Osteoblast (primary cell): ENCODE data around the gene PTPRR. TPM values are rescaled to one million over a fixed set of nuclear protein-coding genes. Genes with fewer than 3 reads are reported as not detected.

Source experiments
- DNase-seq: peaks from one replicate; pipeline ENCODE4 v3.0.0; 2011; ENCODE audit warnings: low spot score, mixed read lengths; ENCODE audit not compliant: insufficient read length; ENCODE audit errors: missing footprints
- H2AFZ ChIP-seq: 2 replicates; pipeline ENCODE4 v1.6.0; 2011; ENCODE audit warnings: mild to moderate bottlenecking, low read length
- H3K27ac ChIP-seq: 2 replicates; pipeline ENCODE4 v1.5.1; 2011; ENCODE audit warnings: mild to moderate bottlenecking, low read depth, low read length, moderate library complexity
- H3K27me3 ChIP-seq: 2 replicates; pipeline ENCODE4 v1.6.0; 2012; ENCODE audit warnings: mild to moderate bottlenecking, control low read depth, inconsistent platforms, low read length, moderate library complexity; ENCODE audit not compliant: insufficient read depth
- H3K36me3 ChIP-seq: 2 replicates; pipeline ENCODE4 v1.5.1; 2011; ENCODE audit warnings: mild to moderate bottlenecking, low read length, control low read depth, moderate library complexity; ENCODE audit not compliant: insufficient read depth
- H3K4me1 ChIP-seq: 2 replicates; pipeline ENCODE4 v1.5.1; 2011; ENCODE audit warnings: mild to moderate bottlenecking, low read length, control low read depth, moderate library complexity; ENCODE audit not compliant: insufficient read depth
- H3K4me2 ChIP-seq: 2 replicates; pipeline ENCODE4 v1.6.0; 2011; ENCODE audit warnings: mild to moderate bottlenecking, low read length; ENCODE audit not compliant: insufficient read depth
- H3K4me3 ChIP-seq: fragments of 200-600 bp; sonication (generic); 3 replicates; pipeline ENCODE4 v1.5.1; 2012; ENCODE audit warnings: mild to moderate bottlenecking, low read length, inconsistent platforms; ENCODE audit not compliant: insufficient read depth
- H3K79me2 ChIP-seq: 2 replicates; pipeline ENCODE4 v1.6.0; 2012; ENCODE audit warnings: mild to moderate bottlenecking, low read length, control low read depth, inconsistent platforms; ENCODE audit not compliant: insufficient read depth
- H3K9me3 ChIP-seq: 2 replicates; pipeline ENCODE4 v1.5.1; 2011; ENCODE audit warnings: low read depth, low read length, control low read depth
- H4K20me1 ChIP-seq: 2 replicates; pipeline ENCODE4 v1.6.0; 2012; ENCODE audit warnings: mild to moderate bottlenecking, low read length, control low read depth; ENCODE audit not compliant: insufficient read depth
- total RNA-seq: library from RNA; depleted of rRNA; stranded (reverse); fragments of >200 nt; gene quantifications from 2 replicates; pipeline ENCODE4 v1.2.3, GENCODE V29; 2012
- TF ChIP-seq, protein P1 (sequence below): IDR thresholded peaks from 2 replicates; pipeline ENCODE4 v1.5.1; 2011; ENCODE audit warnings: mild to moderate bottlenecking, low read depth, low read length, moderate library complexity; ENCODE audit errors: extremely low read depth

Gene PTPRR
- total RNA-seq, 1 donor, result not detected

DNA sequence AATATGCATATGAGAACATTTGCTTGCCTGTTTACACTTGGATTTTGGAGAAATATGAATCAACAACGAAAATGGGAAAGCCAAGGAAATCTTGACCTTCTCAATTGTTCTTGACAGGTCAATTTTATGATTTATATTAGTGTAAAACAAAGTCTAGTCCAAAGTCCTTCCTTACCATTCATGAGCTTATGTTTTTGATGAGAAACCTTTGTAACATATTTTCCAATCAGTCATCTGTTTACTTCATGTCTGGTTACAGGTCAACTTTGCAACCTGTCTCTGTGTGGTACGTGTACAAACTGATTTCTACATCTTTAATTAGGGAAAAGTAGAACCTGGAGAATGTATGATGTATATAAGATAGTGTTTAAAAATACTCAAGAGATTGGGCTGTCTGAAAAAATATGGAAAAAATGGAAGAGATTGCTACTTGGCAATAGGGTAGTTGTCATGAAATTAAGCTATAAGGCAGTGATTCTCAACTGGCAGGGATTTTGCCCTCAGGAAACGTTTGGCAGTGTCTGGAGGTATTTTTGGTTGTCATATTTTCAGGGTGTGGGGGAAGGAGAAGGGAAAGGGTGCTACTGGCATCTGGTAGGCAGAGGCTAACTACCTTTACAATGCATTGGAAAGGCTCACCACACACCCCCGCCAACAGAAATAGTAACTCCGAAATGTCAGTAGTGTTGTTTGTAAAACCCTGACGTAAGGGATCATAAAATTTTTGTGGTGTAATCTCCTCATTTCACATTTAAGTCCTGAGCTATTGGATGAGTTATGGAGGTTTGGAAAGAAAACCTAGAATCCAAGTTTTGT lies 172.9 kb downstream of the PTPRR start:
- TF ChIP-seq, protein P1, sequence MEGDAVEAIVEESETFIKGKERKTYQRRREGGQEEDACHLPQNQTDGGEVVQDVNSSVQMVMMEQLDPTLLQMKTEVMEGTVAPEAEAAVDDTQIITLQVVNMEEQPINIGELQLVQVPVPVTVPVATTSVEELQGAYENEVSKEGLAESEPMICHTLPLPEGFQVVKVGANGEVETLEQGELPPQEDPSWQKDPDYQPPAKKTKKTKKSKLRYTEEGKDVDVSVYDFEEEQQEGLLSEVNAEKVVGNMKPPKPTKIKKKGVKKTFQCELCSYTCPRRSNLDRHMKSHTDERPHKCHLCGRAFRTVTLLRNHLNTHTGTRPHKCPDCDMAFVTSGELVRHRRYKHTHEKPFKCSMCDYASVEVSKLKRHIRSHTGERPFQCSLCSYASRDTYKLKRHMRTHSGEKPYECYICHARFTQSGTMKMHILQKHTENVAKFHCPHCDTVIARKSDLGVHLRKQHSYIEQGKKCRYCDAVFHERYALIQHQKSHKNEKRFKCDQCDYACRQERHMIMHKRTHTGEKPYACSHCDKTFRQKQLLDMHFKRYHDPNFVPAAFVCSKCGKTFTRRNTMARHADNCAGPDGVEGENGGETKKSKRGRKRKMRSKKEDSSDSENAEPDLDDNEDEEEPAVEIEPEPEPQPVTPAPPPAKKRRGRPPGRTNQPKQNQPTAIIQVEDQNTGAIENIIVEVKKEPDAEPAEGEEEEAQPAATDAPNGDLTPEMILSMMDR, result no peak
- Histone ChIP-seq H3K27ac (no peak overlapping the region), H3K4me2 (no peak overlapping the region), H4K20me1 (no peaks in the 10 kb centered on the region), H3K36me3 (no peaks in the 10 kb centered on the region), H3K4me1 (no peaks in the 10 kb centered on the region), H3K27me3 (peaks cover 13% of the 10 kb centered on the region), H3K9me3 (no peaks in the 10 kb centered on the region), H3K79me2 (no peaks in the 10 kb centered on the region), H3K4me3 (no peak overlapping the region), H2AFZ (no peak overlapping the region)
- DNase-seq, result no peak

- Histone ChIP-seq H3K4me2 (no peak overlapping the region), H3K27me3 (peaks cover 12% of the 10 kb centered on the region), H3K27ac (no peak overlapping the region), H4K20me1 (no peaks in the 10 kb centered on the region), H3K36me3 (no peaks in the 10 kb centered on the region), H3K79me2 (no peaks in the 10 kb centered on the region), H2AFZ (no peak overlapping the region), H3K4me1 (no peaks in the 10 kb centered on the region), H3K4me3 (no peak overlapping the region), H3K9me3 (no peaks in the 10 kb centered on the region)
- TF ChIP-seq, protein P1, result no peak
- DNase-seq, result no peak
Measured at GRCh38 chr12:70745048-70745447, 175.5 kb downstream of the PTPRR start.

GRCh38 chr12:70744178-70744577 lies 176.4 kb downstream of the PTPRR start:
- H3K27me3 ChIP-seq, result peaks cover 16% of the 10 kb centered on the region
- no peak overlapping the region for H2AFZ ChIP-seq
- no peaks in the 10 kb centered on the region for H4K20me1 ChIP-seq
- no peaks in the 10 kb centered on the region for H3K4me1 ChIP-seq
- no peaks in the 10 kb centered on the region for H3K36me3 ChIP-seq
- no peak overlapping the region for H3K4me2 ChIP-seq
- H3K9me3 ChIP-seq, result no peaks in the 10 kb centered on the region
- no peak overlapping the region for H3K27ac ChIP-seq
- no peaks in the 10 kb centered on the region for H3K79me2 ChIP-seq
- DNase-seq, result no peak
- no peak overlapping the region for H3K4me3 ChIP-seq
- TF ChIP-seq, protein P1, result no peak

DNA sequence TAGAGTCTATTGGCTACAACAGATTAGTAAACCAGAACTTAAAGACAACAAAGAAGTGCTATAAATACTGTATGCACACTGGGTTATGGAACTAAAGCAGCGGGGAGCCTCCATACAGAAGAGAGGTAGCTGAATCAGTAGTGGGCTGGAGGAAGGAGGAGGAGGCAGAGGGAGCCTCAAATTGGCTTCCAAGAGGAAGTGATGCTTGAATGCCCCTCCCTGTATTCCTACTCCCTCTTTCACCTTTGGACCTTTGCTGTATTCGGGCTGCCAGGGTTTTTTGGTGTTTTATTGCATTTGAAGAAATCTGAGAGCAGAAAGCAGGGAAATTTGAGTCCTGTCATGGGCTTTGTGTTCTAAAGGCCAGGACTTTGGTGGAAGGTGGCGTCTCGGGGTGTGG lies 179.3 kb downstream of the PTPRR start:
- no peaks in the 10 kb centered on the region for H3K4me1 ChIP-seq
- H3K9me3 ChIP-seq, result no peaks in the 10 kb centered on the region
- H3K79me2 ChIP-seq, result no peaks in the 10 kb centered on the region
- no peak overlapping the region for H3K4me3 ChIP-seq
- H3K27me3 ChIP-seq, result peaks cover 18% of the 10 kb centered on the region
- peak; percentile 4 for DNase-seq
- TF ChIP-seq, protein P1, result no peak
- H4K20me1 ChIP-seq, result no peaks in the 10 kb centered on the region
- no peak overlapping the region for H3K27ac ChIP-seq
- no peak overlapping the region for H3K4me2 ChIP-seq
- no peak overlapping the region for H2AFZ ChIP-seq
- H3K36me3 ChIP-seq, result no peaks in the 10 kb centered on the region
